K562 (cell line): ENCODE measurements around the gene QPRT. TPM values are rescaled to one million over a fixed set of nuclear protein-coding genes. Genes with fewer than 3 reads are reported as not detected.

Experiments
- BCLAF1 ChIP-seq, 2 experiments: fragments of 450-650 bp in 1 of 2; IDR thresholded peaks; 2 replicates each; pipeline ENCODE4 v1.6.1; 2011 to 2017; ENCODE audit warnings: low read depth in 2 of 2, antibody characterized with exemption in 1 of 2, borderline replicate concordance in 1 of 2, low read length in 1 of 2, mild to moderate bottlenecking in 1 of 2, mixed read lengths in 1 of 2; ENCODE audit not compliant: control insufficient read depth in 1 of 2
- HNRNPL ChIP-seq: fragments of 200-400 bp; formaldehyde crosslinking; IDR thresholded peaks from 2 replicates; pipeline ENCODE4 v1.6.1; 2017; ENCODE audit warnings: low read depth, mild to moderate bottlenecking, low read length
- KAT7 ChIP-seq: sonication (generic); formaldehyde crosslinking; IDR thresholded peaks from 2 replicates; pipeline ENCODE4 v1.8.0; 2022; ENCODE audit warnings: missing genetic modification reagents, mild to moderate bottlenecking, borderline replicate concordance
- ZNF444 ChIP-seq: fragments of 250-450 bp; sonication (Bioruptor Pico); IDR thresholded peaks from 2 replicates; pipeline ENCODE4 v1.4.0; 2020; ENCODE audit warnings: mild to moderate bottlenecking, moderate library complexity
- polyA plus RNA-seq, 8 experiments: library from polyadenylated mRNA; depleted of rRNA in 4 of 8; stranded (reverse) in 5 of 8; unstranded in 3 of 8; fragments of >200 nt; fragmentation: Nextera tagmentation in 2 of 8; fragmentation: Illumina TruSeq in 1 of 8; extraction: Ambion mirVana in 2 of 8; extraction: Trizol in 1 of 8; gene quantifications; 2 replicates each; pipeline versions ENCODE4 v1.2.1 to v1.2.3, GENCODE V29; 2011 to 2014; ENCODE audit warnings: inconsistent platforms in 1 of 8, missing spikeins in 1 of 8
- total RNA-seq, 7 experiments: library from RNA; depleted of rRNA in 6 of 7; stranded (reverse); fragments of >200 nt in 6 of 7; fragmentation: Illumina TruSeq in 2 of 7; extraction: Trizol in 2 of 7; gene quantifications; 2 replicates each; pipeline versions ENCODE4 v1.2.1 to v1.2.3, GENCODE V29; 2011 to 2021; ENCODE audit warnings: low replicate concordance in 1 of 7
- TF ChIP-seq, protein P1 (sequence below): fragments of 200-600 bp; sonication (generic); IDR thresholded peaks from one replicate; pipeline ENCODE4 v1.6.1; 2012; ENCODE audit warnings: mild to moderate bottlenecking, low read depth, low read length, inconsistent platforms
- TF ChIP-seq, protein P2 (sequence below): fragments of 250-450 bp; sonication (Bioruptor Pico); IDR thresholded peaks from 2 replicates; pipeline ENCODE4 v1.8.0; 2022; ENCODE audit warnings: moderate library complexity, mild to moderate bottlenecking, inconsistent platforms
- TF ChIP-seq, protein P3 (sequence below): sonication (generic); formaldehyde crosslinking; IDR thresholded peaks from 2 replicates; pipeline ENCODE4 v1.8.0; 2022; ENCODE audit warnings: missing genetic modification reagents, mild to moderate bottlenecking, moderate library complexity, borderline replicate concordance
- TF ChIP-seq, protein P4 (sequence below): sonication (generic); formaldehyde crosslinking; IDR thresholded peaks from 2 replicates; pipeline ENCODE4 v1.8.0; 2022; ENCODE audit warnings: mild to moderate bottlenecking, missing genetic modification reagents

QPRT gene
- total and polyA plus RNA-seq, 9 of the 15 experiments (the other 6 are each of a cell fraction or from before 2014, with no cell fraction given): 7.7 to 112 (median 64.1) TPM

- TF ChIP-seq, protein P1, sequence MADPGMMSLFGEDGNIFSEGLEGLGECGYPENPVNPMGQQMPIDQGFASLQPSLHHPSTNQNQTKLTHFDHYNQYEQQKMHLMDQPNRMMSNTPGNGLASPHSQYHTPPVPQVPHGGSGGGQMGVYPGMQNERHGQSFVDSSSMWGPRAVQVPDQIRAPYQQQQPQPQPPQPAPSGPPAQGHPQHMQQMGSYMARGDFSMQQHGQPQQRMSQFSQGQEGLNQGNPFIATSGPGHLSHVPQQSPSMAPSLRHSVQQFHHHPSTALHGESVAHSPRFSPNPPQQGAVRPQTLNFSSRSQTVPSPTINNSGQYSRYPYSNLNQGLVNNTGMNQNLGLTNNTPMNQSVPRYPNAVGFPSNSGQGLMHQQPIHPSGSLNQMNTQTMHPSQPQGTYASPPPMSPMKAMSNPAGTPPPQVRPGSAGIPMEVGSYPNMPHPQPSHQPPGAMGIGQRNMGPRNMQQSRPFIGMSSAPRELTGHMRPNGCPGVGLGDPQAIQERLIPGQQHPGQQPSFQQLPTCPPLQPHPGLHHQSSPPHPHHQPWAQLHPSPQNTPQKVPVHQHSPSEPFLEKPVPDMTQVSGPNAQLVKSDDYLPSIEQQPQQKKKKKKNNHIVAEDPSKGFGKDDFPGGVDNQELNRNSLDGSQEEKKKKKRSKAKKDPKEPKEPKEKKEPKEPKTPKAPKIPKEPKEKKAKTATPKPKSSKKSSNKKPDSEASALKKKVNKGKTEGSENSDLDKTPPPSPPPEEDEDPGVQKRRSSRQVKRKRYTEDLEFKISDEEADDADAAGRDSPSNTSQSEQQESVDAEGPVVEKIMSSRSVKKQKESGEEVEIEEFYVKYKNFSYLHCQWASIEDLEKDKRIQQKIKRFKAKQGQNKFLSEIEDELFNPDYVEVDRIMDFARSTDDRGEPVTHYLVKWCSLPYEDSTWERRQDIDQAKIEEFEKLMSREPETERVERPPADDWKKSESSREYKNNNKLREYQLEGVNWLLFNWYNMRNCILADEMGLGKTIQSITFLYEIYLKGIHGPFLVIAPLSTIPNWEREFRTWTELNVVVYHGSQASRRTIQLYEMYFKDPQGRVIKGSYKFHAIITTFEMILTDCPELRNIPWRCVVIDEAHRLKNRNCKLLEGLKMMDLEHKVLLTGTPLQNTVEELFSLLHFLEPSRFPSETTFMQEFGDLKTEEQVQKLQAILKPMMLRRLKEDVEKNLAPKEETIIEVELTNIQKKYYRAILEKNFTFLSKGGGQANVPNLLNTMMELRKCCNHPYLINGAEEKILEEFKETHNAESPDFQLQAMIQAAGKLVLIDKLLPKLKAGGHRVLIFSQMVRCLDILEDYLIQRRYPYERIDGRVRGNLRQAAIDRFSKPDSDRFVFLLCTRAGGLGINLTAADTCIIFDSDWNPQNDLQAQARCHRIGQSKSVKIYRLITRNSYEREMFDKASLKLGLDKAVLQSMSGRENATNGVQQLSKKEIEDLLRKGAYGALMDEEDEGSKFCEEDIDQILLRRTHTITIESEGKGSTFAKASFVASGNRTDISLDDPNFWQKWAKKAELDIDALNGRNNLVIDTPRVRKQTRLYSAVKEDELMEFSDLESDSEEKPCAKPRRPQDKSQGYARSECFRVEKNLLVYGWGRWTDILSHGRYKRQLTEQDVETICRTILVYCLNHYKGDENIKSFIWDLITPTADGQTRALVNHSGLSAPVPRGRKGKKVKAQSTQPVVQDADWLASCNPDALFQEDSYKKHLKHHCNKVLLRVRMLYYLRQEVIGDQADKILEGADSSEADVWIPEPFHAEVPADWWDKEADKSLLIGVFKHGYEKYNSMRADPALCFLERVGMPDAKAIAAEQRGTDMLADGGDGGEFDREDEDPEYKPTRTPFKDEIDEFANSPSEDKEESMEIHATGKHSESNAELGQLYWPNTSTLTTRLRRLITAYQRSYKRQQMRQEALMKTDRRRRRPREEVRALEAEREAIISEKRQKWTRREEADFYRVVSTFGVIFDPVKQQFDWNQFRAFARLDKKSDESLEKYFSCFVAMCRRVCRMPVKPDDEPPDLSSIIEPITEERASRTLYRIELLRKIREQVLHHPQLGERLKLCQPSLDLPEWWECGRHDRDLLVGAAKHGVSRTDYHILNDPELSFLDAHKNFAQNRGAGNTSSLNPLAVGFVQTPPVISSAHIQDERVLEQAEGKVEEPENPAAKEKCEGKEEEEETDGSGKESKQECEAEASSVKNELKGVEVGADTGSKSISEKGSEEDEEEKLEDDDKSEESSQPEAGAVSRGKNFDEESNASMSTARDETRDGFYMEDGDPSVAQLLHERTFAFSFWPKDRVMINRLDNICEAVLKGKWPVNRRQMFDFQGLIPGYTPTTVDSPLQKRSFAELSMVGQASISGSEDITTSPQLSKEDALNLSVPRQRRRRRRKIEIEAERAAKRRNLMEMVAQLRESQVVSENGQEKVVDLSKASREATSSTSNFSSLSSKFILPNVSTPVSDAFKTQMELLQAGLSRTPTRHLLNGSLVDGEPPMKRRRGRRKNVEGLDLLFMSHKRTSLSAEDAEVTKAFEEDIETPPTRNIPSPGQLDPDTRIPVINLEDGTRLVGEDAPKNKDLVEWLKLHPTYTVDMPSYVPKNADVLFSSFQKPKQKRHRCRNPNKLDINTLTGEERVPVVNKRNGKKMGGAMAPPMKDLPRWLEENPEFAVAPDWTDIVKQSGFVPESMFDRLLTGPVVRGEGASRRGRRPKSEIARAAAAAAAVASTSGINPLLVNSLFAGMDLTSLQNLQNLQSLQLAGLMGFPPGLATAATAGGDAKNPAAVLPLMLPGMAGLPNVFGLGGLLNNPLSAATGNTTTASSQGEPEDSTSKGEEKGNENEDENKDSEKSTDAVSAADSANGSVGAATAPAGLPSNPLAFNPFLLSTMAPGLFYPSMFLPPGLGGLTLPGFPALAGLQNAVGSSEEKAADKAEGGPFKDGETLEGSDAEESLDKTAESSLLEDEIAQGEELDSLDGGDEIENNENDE: no peak
- TF ChIP-seq KAT7: no peak
- TF ChIP-seq ZNF444: no peak
- TF ChIP-seq, protein P2, sequence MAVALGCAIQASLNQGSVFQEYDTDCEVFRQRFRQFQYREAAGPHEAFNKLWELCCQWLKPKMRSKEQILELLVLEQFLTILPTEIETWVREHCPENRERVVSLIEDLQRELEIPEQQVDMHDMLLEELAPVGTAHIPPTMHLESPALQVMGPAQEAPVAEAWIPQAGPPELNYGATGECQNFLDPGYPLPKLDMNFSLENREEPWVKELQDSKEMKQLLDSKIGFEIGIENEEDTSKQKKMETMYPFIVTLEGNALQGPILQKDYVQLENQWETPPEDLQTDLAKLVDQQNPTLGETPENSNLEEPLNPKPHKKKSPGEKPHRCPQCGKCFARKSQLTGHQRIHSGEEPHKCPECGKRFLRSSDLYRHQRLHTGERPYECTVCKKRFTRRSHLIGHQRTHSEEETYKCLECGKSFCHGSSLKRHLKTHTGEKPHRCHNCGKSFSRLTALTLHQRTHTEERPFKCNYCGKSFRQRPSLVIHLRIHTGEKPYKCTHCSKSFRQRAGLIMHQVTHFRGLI (CRISPR knock-in tag): no peak
- no peak for TF ChIP-seq HNRNPL
- TF ChIP-seq, protein P3, sequence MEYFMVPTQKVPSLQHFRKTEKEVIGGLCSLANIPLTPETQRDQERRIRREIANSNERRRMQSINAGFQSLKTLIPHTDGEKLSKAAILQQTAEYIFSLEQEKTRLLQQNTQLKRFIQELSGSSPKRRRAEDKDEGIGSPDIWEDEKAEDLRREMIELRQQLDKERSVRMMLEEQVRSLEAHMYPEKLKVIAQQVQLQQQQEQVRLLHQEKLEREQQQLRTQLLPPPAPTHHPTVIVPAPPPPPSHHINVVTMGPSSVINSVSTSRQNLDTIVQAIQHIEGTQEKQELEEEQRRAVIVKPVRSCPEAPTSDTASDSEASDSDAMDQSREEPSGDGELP (CRISPR knock-in tag): no peak
- TF ChIP-seq, protein P4, sequence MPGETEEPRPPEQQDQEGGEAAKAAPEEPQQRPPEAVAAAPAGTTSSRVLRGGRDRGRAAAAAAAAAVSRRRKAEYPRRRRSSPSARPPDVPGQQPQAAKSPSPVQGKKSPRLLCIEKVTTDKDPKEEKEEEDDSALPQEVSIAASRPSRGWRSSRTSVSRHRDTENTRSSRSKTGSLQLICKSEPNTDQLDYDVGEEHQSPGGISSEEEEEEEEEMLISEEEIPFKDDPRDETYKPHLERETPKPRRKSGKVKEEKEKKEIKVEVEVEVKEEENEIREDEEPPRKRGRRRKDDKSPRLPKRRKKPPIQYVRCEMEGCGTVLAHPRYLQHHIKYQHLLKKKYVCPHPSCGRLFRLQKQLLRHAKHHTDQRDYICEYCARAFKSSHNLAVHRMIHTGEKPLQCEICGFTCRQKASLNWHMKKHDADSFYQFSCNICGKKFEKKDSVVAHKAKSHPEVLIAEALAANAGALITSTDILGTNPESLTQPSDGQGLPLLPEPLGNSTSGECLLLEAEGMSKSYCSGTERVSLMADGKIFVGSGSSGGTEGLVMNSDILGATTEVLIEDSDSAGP (CRISPR knock-in tag): no peak
- TF ChIP-seq BCLAF1 (IDR thresholded peaks at IDR 0.05; ENCODE audit: borderline replicate concordance in 1 of 2, control insufficient read depth in 1 of 2, low read depth in 2 of 2, low read length in 1 of 2): no peak
Measured at GRCh38 chr16:29702269-29702668, 23.3 kb downstream of the QPRT start (continued).
